Activated CD8-positive, alpha-beta memory T cell treated with anti-CD3 and anti-CD28 coated beads for 36 hours (primary cell): ENCODE data around the gene IFNL2. TPM values are rescaled to one million over a fixed set of nuclear protein-coding genes. Genes with fewer than 3 reads are reported as not detected.
"Not testable (repeated sequence)": the region's sequence is repeated elsewhere in the genome, so short reads cannot be mapped to it uniquely, and the experiment has no call there.

Experiments used
- CTCF ChIA-PET: fragments of 350-600 bp; sonication (Branson Sonifier 250); formaldehyde crosslinking; loops from one replicate; lab custom pipeline; 2021; ENCODE audit warnings: antibody characterized with exemption; lab: Charles Lee
- POLR2A ChIA-PET: fragments of 350-600 bp; sonication (Branson Sonifier 250); formaldehyde crosslinking; loops from one replicate; lab custom pipeline; 2021; ENCODE audit warnings: antibody characterized with exemption; lab: Charles Lee
- total RNA-seq, 2 experiments: library from RNA; stranded (reverse); gene quantifications; one replicate each; pipeline ENCODE4 v1.2.3, GENCODE V29; 2021

Gene IFNL2
- total RNA-seq: not detected

DNA sequence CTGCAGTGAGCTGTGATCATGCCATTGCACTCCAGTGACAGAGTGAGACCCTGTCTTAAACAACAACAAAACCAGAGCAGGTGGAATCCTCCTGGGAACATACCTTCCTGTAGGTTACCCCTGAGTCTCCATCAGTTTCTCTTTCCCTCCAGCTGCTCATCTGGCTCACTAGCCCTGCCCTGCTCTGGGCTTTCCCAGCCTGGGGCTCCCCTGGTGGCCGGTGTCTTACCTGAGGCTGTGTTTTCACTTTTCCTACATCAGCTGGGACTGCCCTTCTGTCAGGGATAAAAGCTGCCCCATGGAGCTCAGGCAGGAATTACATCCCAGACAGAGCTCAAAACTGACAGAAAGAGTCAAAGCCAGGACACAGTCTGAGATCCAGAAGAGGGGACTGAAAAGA is at the start of gene IFNL2:
TSS of gene IFNL2 (plus strand) at position 312 of the 400 bp plus-strand sequence. CDS start 173 bp downstream, outside the sequence.
- POLR2A ChIA-PET, CTCF ChIA-PET: not testable (repeated sequence)

DNA sequence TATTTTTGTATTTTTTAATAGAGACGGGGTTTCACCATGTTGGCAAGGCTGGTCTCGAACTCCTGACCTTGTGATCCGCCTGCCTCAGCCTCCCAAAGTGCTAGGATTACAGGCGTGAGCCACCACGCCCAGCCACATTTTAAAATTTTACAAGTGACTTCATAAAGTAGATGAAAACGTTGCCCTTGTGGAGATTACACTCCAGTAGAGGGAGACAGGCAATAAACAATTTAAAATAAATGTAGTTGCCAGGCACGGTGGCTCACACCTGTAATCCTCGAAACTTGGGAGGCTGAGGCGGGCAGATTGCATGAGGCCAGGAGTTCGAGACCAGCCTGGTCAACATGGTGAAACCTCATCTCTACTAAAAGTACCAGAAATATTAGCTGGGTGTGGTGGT is 49.1 kb upstream of the IFNL2 start:
- CTCF ChIA-PET: interaction anchor here (0.6 kb wide), 1 partner anchor 103 kb away, joined by 5 read pairs; no protein-coding TSS in a partner anchor
- POLR2A ChIA-PET: not testable (repeated sequence)

DNA sequence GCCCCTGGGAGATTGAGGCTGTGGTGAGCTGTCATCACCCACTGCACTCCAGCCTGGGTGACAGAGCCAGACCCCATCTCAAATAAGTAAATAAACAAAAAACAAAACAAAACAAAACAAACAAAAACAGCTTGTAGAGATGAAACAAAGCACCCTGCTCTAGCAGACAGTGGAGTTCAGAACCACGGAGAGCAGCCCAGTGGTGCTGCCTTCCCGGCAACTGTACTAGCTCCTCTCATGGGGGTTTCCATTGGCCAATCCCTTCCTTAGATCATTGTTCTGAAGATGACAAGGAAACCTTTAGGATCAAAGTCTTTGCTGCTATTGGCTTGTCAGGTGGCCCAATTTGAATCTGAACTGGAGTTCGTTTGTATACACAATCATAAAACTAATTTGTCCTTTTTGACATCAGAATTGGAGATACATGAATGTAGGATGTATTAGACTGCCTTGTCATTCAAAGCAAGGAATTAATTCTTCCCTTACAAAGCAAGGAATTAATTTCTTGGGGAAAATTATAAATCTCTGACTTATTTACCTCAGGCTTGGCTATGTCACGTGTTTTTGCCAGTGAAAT is 44.4 kb upstream of the IFNL2 start:
- POLR2A ChIA-PET: no interaction called here
- CTCF ChIA-PET: no interaction called here

DNA sequence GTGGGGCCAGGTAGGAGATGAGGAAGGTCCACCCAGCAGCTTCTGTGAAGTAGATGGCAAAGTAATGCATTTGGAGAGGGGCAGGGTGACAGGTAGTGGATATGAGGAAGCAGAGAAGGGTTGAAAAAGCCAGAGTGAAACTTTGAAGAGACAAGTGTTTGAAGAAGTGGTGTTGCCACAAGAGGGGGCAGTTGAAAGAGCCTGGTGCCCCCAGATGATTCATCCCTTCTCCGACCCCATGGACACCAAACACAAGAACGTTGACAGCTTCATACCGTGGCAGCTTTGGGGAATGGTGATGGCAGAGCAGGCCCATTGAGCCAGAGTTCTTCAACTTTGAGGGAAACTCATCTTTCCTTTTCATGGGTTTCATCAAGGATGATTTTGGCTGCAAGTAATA is 43.3 kb upstream of the IFNL2 start:
- ChIA-PET POLR2A (no interaction called here), CTCF (no interaction called here)

DNA sequence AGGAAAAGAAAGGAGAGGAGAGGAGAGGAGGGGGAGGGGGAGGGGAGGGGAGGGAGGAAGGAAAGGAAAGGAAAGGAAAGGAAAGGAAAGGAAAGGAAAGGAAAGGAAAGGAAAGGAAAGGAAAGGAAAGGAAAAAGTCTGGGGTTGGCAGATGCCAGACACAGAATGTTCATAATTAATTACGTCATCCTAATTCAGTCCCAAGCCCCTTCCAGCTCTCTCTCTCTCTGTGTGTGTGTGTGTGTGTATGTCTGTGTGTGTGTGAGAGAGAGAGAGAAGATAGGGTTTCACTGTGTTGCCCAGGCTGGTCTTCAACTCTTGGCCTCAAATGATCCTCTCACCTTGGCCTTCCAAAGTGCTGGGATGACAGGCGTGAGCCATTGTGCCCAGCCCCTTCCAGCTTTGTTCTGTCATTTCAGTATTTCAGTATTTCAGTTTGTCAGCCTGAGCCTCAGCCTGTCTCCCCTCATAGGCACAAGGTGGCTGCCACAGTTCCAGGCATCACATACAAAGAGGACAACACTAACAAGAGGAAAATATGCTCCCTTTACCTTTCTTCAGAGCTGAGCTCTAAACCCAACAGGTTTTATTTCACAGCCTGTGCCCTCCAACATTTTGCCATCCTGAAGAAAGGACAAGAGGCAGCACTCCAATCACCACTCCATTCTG is 38.0 kb upstream of the IFNL2 start:
- ChIA-PET CTCF (no interaction called here), POLR2A (no interaction called here)

DNA sequence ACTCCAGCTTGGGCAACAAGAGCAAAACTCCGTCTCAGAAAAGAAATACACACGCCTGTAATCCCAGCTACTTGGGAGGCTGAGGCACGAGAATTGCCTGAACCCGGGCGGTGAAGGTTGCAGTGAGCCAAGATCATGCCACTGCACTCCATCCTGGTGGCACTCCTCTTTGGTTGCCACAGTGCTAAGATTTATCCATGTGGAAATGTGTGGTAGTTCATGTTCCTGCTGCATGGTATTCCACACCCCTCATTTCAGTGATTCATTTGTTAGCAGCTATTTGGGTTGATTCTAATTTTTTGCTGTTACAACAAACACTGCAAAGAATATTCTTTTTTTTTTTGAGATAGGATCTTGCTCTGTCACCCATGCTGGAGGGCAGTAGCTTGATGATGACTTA is 35.5 kb upstream of the IFNL2 start:
- POLR2A ChIA-PET: no interaction called here
- CTCF ChIA-PET: no interaction called here

DNA sequence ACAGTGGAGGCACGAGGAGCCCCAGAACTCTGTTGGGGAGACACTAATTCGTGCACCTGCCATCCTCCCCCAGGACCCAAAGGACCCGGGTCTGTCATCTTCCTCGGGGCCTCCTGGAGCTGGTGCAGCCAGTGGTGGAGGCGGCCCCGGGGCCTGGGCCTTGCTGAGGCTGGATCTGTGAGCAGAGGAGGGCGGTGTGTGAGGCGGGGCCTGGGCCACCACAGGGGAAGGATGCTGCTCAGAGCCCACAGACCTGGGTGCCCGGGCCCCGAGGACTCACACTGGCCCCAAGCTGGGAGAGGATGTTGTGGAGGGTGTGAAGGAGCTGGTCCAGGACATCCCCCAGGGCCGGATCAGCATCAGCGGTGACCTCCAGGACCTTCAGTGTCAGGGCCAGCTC is 31.7 kb upstream of the IFNL2 start:
- POLR2A ChIA-PET: no interaction called here

DNA sequence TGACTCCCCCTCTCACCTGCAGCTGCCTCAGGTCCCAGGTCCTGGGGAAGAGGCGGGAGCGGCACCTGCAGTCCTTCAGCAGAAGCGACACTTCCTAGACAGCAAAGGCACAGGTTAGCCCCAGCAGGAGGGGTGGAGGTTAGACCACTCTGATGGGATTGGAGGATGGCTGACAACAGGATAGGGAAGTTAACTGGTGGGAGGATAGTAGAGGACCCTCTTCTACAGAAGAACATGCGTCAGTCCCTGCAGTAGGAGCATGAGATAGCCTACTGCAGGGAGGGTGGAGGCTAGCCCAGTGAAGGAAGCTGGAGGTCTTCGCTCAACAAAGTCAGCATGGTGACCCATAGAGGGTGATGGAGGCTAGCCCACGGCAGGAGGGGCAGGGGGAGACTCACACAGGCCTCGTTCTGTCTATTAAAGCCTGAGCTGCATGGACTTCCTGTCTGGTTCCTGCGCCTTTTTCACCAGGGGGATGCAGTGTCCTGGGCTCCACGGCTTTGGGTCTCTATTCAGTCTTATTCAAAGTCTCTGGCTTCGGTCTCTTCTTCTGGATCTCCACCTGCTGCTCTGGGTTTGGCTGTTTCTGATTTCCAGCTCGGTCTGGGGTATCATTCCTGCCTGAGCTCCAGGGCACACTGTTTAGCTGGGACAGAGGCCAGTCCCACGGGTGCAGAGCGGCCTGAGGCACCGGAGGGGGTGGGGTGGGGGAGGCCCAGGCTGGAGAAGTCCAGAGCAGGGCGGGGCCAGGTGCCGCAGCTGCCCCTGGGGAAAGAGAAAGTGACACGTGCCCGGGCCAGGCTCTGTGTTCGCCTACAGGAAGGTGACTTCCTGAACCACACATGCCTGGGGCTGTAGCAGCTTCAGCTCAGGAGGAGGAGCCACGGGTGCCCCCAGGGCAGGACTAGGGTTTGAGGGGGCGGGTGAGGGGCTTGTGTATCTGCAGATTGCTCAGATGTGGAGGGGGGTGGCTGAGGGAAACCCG is 30.7 kb upstream of the IFNL2 start:
- CTCF ChIA-PET: interaction anchor here (1.1 kb wide), 1 partner anchor 26 kb away, joined by 3 read pairs; no protein-coding TSS in a partner anchor
- POLR2A ChIA-PET: interaction anchor here (0.6 kb wide), 1 partner anchor 85 kb away, joined by 4 read pairs; no protein-coding TSS in a partner anchor

More for the DNA sequence above, 31.7 kb upstream of the IFNL2 start:
- CTCF ChIA-PET: no interaction called here

DNA sequence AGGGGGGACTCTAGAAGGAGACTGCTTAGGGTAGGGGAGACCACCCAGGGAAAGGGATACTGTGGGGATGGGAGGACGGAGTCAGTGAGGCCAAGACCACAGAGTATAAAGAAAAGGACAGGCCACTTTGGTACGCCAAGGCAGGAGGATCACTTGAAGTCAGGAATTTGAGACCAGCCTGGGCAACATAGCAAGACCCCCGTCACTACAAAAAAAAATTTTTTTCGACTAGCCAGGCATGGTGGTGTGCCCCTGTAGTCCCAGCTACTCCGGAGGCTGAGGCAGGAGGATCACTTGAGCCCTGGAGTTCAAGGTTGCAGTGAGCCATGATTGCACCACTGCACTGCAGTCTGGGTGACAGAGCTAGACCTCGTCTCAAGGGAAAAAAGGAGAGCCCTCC is 30.0 kb upstream of the IFNL2 start:
- CTCF ChIA-PET: no interaction called here
- POLR2A ChIA-PET: no interaction called here

DNA sequence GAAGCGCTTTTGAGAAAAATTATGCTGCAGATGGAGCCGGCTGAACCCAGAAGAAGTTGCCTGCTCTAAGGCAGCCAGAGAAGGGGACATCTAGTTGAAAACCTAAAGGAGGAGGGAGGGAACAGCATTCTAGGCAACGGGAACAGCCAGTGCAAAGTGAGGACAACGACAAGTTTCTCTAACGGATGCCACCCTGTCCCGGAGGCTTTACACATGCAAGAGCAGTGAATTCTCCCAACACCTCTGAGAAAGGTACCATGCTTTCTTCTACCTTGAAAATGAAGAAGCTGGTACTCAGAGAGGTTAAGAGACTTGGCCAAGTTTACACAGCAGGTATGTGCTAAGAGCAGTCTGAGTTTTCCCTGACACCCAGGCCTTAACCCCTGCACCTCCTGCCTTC is 29.3 kb upstream of the IFNL2 start:
- CTCF ChIA-PET: interaction anchor here (0.6 kb wide), 1 partner anchor 617 kb away, joined by 3 read pairs; no protein-coding TSS in a partner anchor
- POLR2A ChIA-PET: no interaction called here

DNA sequence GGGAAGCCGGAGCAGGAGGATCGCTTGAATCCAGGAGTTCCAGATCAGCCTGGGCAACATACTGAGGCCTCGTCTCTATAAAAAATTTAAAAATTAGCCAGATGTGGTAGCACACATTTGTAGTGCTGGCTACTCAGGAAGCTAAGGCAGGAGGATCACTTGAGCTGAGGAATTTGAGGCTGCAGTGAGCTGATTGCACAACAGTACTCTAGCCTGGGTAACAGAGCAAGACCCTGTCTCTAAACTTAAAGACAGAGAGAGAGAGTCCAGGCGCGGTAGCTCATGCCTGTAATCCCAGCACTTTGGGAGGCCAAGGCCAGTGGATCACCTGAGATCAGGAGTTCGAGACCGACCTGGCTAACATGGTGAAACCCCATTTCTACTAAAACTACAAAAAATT is 27.8 kb upstream of the IFNL2 start:
- CTCF ChIA-PET: no interaction called here
- POLR2A ChIA-PET: no interaction called here

DNA sequence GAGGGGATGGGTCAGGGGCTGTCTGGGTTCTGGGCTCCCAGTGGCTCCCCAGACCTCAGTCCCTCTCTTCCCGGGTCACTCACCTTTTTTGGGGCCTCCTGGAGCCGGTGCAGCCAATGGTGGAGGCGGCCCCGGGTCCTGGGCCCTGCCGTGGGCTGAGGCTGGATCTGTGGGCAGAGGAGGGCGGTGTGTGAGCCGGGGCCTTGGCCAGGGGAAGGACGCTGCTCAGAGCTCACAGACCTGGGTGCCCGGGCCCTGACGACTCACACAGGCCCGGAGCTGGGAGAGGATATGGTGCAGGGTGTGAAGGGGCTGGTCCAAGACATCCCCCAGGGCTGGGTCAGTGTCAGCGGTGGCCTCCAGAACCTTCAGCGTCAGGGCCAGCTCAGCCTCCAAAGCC is 24.5 kb upstream of the IFNL2 start:
- POLR2A ChIA-PET, CTCF ChIA-PET: not testable (repeated sequence)

DNA sequence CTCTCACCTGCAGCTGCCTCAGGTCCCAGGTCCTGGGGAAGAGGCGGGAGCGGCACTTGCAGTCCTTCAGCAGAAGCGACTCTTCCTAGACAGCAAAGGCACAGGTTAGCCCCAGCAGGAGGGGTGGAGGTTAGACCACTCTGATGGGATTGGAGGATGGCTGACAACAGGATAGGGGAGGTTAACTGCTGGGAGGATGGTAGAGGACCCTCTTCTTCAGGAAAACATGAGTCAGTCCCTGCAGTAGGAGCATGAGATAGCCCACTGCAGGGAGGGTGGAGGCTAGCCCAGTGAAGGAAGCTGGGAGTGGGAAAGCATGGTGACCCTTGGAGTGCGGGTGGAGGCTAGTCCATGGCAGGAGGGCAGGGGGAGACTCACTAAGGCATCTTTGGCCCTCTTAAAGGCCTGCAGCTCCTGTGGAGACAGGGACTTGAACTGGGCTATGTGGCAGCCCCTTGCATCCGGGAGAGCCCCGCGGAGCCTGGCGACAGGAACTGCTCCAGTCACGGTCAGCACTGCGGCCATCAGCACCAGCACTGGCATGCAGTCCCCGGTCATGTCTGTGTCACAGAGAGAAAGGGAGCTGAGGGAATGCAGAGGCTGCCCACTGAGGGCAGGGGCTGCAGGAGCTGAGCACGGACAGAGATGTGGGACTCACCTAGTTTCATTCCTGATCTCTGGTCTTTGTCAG is 23.6 kb upstream of the IFNL2 start, which contains the start of gene IFNL3:
TSS of gene IFNL3 (minus strand) at position 597 of the 691 bp plus-strand sequence. CDS start at position 558, 39 bp downstream.
- CTCF ChIA-PET, POLR2A ChIA-PET: not testable (repeated sequence)

DNA sequence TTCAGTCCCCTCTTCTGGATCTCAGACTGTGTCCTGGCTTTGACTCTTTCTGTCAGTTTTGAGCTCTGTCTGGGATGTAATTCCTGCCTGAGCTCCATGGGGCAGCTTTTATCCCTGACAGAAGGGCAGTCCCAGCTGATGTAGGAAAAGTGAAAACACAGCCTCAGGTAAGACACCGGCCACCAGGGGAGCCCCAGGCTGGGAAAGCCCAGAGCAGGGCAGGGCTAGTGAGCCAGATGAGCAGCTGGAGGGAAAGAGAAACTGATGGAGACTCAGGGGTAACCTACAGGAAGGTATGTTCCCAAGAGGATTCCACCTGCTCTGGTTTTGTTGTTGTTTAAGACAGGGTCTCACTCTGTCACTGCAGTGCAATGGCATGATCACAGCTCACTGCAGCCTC is 23.0 kb upstream of the IFNL2 start:
- POLR2A ChIA-PET: not testable (repeated sequence)

DNA sequence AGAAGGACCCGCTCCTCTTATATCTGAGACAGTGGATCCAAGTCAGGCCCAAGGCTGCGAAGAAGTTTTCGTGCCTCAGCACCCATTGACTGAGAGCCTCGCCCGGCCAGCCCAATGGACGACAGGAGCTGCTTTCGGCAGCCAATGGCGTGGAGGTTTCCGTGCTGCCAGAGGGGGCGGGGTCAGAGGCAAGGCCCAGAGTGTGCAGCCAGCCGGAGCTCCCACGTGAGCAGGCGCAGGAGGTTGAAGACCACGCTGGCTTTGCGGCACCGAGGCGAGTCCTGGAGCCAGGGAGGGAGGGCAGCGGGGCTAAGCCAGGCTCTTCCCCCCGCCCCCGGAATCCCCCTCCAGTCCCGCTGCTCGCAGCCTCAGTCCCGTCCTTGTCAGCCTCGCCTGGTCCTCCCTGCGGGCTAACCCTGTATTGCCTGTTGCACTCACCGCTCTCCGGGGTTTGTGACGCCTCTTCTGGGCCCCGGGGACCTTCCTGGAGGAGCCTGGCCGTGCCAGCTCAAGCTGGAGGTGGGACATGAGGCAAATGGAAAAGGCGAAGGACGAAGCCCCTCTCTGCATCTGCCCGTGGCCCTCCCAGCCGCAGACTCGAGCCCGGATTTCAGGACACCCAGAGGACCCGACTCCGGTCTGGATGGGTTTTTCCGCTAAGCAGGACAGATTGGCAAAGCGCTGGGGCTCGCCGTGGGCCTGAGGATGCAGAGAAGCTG is 21.1 kb upstream of the IFNL2 start:
- ChIA-PET POLR2A (no interaction called here), CTCF (interaction anchor here (0.6 kb wide), 1 partner anchor 65 kb away, joined by 3 read pairs; no protein-coding TSS in a partner anchor)

More for the DNA sequence above, 23.0 kb upstream of the IFNL2 start:
- CTCF ChIA-PET: not testable (repeated sequence)

DNA sequence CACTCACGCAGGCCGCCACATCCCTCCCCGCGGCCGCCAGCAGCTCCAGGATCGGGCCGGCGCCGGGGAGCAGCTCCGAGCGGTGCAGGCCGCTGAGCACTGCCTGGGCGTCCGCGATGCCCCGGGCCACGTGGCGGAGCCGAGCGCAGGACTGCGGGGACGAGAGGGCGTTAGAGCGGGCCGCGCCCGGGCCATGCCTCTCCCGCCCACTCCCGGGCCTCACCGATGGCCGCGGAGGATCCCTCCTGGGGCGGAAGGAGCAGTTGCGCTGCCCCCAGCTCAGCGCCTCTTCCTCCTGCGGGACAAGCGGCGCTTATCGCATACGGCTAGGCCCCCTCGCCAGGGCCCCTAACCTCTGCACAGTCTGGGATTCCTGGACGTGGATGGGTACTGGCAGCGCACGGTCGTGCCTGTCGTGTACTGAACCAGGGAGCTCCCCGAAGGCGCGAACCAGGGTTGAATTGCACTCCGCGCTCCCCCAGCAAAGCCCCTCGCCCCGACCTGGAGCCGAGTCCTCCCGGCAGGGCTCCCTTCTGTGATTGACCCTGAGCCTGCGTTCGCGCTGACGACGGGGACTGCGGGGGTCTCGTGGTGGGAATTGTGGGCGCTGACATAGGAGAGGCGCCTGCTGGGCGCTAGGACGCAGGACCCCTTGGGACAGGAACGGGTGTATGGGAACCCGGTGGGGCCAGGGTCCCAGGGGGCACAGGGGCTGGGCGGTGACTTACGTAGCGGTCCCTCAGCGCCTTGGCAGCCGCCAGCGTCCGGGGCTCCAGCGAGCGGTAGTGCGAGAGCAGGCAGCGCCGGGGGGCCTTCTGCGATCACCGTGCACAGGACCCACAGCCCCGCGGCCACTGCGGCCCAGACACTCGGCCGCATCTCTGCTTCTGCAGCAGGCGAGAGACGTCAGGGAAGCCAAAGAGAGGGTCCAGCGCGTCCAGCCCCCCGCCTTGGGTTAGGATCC is 20.2 kb upstream of the IFNL2 start:
- CTCF ChIA-PET: interaction anchor here (0.6 kb wide), 1 partner anchor 64 kb away, joined by 3 read pairs; no protein-coding TSS in a partner anchor

DNA sequence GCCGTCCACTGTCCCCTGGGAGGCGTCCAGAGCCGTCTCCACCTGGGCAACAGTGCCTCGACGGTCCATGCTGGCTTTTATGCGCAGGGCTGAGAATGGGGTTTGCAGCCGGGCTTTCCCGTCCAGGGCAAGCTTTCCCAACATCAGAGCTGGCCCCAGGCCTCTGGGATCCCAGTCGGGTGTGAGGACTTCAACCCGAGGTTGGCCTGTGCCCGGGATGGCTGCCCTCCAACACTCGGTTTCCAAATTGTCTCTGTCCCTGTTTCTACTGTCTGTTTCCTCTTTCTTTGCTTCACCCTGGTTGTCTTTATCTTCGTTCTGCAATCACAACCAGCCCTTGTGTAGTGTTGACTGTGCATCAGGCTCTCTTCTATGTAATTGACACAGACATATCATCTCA is 19.4 kb upstream of the IFNL2 start, which contains the start of gene IFNL4:
TSS of gene IFNL4 (minus strand) at position 51 of the 400 bp plus-strand sequence.
- ChIA-PET CTCF (no interaction called here), POLR2A (no interaction called here)

More for the DNA sequence above, 20.2 kb upstream of the IFNL2 start:
- POLR2A ChIA-PET: no interaction called here
